Heart left ventricle (tissue), 13 donors: ENCODE results near the gene HSPA12A.

ENCODE experiments used
- CTCF ChIP-seq, 12 donors: fragments of 200-600 bp; sonication (generic) in 4 of 12; IDR thresholded peaks; one replicate each; pipeline versions ENCODE4 v1.5.0 to v1.8.0; 2018 to 2022; ENCODE audit warnings: antibody characterized with exemption in 12 of 12, mild to moderate bottlenecking in 5 of 12
- POLR2A ChIP-seq, 2 donors: fragments of 450-650 bp; IDR thresholded peaks; one replicate each; pipeline ENCODE4 v1.6.1; 2017; ENCODE audit warnings: antibody characterized with exemption in 2 of 2, mild to moderate bottlenecking in 2 of 2, moderate library complexity in 2 of 2
- donor health status: ischemic (EF 13 %, LVEDD 7.1; RV severe dilation, severe dysfunction).
- donor health status: DM: no; HTN: yes; CAD: no.
- donor health status: DM: no; HTN: no; CAD: no.
- donor health status: ischemic (EF 25% LVEDD 6.9; RV normal size, moderate dysfunction).
- donor health status: ischemic (EF 25% LVEDD 5.7; RV mildly dilated, moderate dysfunction).
- donor health status: ischemic (EF 35%, LVEDD 5.7; RV mildly dilated, moderate dysfunction).
- donor health status: nonischemic (EF 11% LVEDD 7.7; RV severe dilation, severe dysfunction).
- donor health status: DM: yes; HTN: yes; CAD: no.
- donor health status: PGD.
- donor health status: ischemic (EF 29% LVEDD 5.4; RV normal size, mild dysfunction).
- donor health status: nonischemic (EF 23%, LVEDD 6.1; RV moderate dilation, normal function).

- TF ChIP-seq CTCF (IDR thresholded peaks at IDR 0.05) (no peak), POLR2A (IDR thresholded peaks at IDR 0.05) (no peak)
Measured at GRCh38 chr10:116764979-116765378, 22.6 kb upstream of the HSPA12A start.
